ENCODE measurements around the gene PDIA5. TPM values are rescaled to one million over a fixed set of nuclear protein-coding genes. Genes with fewer than 3 reads are reported as not detected.
A peak's percentile ranks its signal among the peaks of the same experiment; 100 is the strongest.

PDIA5 gene
- total RNA-seq, 1 donor from 2014 or later, result 33.7 TPM

DNA sequence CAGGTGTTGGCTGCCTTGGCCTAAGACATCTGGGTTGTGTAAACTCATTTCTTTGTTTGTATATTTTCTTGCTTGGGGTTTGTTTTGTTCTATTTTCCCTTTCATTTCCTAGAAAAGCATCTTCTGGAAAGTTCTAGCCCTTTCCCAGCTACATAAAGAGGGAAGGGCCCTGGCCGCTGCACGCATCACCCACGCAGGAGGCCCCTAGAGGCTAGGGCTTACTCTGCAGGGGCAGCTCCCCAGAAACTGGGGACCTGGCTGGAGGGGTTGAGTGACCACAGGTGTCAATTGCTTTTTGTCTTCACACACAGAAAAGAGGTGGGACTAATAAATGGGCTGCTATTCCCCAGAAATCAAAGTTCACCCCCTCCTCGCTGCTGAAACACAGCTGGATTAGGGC lies 52.6 kb downstream of the PDIA5 start:
- DNase-seq (ENCODE audit: low read depth), result no peak

DNA sequence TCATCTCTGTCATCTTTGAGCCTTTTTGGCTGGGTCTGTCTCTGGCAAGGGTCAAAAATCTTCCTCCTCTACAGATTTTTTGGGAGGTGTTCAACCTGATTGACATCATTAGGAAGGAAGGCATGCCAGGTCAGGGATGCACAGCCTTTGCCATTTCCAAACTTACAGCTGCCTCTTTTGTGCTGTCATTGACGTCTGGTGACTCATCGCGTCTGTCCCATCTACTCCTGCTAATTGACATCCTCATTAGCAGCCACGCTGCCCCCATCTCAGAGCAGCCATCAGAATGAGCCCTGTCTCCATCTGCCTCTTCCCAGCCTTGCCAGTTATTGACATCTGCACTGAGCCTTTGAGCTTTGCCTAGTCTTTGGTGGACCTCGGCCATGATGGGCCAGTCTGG lies 53.0 kb downstream of the PDIA5 start:
- DNase-seq (ENCODE audit: low read depth), result no peak

DNA sequence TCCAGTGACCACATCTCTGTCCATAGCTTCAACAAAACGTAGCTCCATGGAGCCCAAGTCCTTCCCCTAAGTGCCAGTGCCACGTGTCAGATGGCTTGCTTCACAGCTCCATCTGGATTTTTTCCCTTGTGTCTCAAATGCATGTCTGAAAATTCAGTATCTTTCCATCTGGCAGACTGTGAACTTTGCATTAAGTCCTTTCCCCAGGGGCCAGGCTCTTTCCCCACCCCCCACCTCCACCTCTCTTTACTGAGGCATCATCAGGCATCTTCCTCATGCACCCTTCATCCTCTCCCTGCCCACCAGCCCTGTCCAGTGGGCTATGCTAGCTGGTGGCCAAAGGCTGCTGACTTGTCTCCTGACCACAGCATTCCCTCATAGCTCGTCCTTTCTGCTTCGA lies 53.7 kb downstream of the PDIA5 start:
- no peak for DNase-seq (ENCODE audit: low read depth)

DNA sequence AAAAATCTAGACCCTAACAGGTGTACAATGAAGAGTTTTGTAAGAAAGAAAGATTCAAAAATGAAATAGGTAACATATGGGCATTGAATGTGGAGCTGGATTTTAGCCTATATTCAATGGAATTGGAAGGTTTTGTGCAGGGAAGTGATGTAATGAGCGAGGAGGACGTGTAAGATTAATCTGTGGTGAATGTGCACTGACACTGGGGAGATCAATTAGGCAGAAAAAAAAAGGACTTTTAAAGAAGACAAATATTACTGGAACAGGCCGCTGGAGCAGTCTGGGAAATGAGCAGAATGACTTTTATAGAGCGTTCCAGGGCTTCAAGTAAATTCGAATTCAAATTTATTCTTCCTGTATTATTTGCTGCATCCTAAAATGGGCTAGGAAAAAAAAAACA lies 55.2 kb downstream of the PDIA5 start:
- no peak for DNase-seq (ENCODE audit: low read depth)

DNA sequence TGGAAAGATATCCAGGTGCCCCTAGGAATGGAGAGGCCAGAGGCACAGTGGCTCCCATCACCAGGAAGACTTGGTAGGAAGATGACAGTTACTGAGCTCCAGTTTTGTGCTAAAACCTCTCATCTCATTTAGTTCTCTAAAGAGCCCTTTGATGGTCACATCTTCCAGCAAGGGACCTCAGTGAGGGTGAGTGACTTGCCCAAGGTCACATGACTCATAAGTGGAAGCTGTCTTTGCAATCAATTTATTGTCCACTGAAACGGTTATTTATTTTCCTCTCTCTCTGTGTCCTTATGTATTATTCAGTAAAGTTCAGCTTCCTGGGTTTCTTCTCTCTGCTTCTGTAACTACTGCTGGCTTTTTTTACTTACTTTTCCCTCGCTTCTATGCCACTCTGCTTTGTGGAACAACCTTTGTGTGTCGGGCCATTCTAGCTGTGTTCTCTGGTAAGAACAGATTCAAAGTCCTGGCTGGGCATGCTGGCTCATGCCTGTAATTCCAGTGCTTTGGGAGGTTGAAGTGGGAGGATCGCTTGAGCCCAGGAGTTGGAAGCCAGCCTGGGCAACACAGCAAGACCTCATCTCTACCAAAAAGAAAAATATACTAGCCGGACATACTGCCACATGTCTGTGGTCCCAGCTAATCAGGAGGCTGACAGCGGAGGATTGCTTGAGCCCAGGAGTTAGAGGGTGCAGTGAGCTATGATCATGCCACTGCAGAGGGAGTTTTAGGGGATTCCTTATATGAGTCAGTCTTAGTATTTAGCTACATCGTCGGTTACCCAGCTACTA lies 55.9 kb downstream of the PDIA5 start:
- DNase-seq (ENCODE audit: low read depth), result peak; percentile 6

DNA sequence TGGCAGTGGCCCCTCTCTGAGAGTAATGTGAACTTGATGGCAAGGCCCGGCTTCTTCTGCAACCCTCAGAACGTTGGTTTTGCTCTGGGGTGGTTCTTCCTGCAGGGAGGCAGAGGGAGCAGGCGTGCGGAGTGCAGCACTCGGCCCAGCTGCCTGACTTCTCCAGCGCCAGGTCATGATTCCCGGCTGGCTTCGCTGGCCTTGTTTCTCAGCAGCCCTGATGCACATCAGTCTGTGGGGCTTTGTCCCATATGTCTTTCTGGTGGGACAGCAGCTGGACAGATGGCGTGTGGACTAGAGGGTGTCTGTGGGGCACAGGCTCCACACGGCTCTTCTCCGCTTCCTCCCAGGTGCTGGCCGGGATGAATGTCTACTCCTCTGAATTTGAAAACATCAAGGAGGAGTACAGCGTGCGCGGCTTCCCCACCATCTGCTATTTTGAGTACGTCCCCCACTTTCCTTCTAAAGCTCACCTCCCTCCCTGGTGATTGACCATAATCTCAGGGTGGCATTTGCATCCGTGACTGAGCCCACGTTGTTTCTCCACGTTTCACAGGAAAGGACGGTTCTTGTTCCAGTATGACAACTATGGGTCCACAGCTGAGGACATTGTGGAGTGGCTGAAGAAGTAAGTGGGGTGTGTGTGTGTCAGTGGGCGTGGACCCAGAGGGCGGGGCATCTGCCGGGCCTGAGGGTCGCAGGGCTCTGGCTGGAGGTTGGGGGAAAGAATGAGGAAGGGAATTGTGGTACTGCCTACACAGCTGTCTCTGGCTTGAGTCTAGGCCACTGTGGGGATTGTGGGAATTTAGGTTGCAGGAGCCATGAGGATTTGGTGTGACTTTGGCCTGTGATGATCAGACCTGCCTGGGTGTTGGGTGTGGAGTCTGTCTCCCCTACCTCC lies 57.1 kb downstream of the PDIA5 start:
- no peak for DNase-seq (ENCODE audit: low read depth)

DNA sequence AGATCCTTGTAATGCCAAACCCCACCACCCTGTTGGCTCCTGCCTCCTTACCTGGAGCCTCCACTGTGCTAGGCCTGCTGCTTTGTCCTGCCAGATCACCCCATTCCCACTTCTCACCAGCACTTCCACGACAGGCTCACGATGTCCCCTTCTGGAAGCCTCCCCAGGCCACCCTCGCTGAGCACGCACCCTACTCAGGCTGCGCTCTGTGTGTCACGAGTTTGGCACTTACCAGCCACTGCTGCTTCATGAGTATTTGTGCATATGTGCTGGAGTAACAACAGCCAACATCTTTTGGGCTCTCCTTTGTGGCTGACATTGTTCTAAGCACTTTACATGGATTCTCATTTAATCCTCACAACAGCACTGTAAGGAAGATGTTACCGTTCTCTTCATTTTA lies 58.1 kb downstream of the PDIA5 start:
- DNase-seq (ENCODE audit: low read depth), result no peak

DNA sequence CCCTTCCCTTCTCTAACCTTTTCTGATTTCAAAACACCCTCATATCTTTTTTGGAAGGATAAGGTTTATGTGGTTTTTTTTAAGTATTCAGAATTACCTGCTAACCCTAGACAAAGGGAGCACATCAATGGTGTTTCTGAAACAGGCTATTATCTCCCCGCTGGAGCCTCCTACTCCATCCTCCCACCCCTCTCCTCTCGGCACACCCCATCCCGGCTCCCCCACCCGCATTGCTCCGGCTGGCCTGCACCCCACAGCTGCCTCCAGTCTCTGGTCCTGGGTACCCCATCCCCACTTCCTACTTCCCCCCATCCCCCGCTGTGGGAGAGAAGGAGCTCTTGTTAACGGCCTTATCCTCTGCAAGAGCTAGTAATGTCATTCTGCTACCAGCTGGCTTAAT lies 59.2 kb downstream of the PDIA5 start:
- no peak for DNase-seq (ENCODE audit: low read depth)

DNA sequence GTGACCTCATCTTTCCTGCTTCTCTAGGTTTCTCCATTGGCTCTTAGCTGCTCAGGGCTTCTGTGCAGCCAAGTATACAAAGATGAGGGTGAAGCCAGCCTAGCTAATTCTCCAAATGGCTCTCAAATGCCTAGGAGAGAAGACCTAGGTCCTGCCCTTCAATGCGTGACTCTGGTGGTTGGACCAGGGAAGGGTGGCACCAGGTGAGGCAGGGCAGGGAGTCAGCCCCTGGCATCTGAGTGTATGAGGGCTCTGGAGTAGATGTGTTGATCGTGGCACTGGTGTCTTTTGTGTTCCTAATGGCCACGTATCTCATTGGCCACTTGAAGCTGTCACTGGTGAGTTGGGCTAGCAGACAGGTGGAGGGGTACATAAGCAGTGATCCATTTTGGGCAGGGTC lies 59.8 kb downstream of the PDIA5 start:
- DNase-seq (ENCODE audit: low read depth), result no peak

DNA sequence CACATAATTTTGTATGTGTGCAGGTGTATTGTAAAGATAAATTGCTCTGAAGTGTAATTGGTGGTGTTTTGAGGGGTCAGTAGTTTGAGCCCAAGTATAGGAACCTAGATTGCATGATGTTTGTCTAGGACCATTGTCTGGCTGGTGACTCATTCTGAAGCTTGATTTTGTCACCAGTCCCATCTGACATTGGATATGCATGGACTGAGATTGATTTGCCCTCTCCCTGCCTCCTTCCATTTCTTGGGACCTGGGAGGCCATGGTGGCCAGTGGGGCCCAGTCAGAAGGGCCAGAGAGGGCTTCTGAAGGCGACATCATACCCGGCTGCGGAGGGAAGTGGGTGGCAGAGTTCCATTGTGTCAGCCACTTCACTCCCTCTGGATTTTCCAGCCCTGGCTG lies 62.3 kb downstream of the PDIA5 start:
- peak; percentile 2 for DNase-seq (ENCODE audit: low read depth)

DNA sequence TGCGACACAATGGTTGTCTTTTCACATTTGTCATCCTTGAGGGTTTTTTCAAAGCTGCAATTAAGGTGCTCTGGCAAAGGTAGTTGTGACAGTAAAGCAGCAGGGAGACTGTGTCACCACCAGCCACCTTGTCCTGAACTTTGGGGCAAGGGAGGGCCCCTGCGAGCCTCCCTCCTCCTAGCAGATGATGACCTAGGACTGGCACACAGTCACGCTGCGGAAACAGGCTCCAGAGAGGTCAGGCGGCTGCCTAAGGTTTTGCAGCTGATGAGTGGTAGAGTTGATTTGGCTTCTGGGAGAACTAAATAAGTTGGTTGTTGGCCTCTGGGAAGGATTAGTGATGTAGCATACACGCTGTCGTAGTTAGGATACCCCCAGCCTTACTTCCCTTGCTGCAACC lies 62.7 kb downstream of the PDIA5 start:
- no peak for DNase-seq (ENCODE audit: low read depth)

DNA sequence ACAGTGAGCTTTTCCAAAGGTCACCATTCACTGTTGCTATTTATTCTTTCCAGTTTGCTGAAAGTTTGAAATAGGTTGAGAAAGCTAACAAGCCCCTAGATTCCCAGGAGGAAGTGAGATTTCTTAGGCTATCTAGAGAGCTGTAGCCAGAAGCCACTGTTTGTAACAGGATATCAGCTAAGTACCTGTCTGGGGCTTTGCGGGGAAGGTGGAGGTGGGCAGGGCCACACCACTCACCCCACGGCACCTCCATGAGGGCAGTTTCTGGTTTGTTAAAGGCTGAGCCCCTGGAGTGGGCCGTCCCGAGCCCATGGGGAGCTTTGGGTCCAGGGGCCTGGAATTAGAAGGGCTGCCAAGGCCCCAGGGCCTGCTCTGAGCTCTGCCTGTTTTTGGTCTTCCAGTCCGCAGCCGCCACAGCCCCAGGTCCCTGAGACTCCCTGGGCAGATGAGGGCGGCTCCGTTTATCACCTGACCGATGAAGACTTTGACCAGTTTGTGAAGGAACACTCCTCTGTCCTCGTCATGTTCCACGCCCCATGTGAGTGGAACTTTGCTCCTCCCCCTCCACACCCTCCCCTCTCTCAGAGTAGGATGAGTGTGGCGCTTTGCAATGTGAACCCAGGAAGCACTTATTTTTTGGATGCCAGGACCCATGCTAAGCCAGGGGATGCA lies 63.4 kb downstream of the PDIA5 start:
- no peak for DNase-seq (ENCODE audit: low read depth)

DNA sequence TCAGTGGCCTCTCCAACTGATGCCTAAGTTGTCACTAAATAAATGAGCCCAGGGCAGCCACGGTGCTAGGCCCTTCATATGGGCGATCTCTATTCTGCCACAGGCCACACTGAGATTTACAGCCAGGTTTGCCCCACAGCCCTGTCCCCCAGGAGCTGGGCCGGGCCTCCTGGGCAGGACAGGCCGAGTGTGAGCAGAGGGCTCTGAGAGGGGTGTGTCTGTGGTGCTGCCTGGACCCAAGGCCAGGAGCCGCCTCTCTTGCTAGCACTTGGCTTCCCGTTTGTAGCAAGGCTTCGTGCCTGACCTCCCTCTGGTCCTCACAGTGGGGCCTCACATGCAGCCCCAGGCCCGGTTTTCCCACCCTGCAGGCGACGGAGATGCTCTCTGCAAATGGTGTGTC lies 67.8 kb downstream of the PDIA5 start:
- no peak for DNase-seq (ENCODE audit: low read depth)

DNA sequence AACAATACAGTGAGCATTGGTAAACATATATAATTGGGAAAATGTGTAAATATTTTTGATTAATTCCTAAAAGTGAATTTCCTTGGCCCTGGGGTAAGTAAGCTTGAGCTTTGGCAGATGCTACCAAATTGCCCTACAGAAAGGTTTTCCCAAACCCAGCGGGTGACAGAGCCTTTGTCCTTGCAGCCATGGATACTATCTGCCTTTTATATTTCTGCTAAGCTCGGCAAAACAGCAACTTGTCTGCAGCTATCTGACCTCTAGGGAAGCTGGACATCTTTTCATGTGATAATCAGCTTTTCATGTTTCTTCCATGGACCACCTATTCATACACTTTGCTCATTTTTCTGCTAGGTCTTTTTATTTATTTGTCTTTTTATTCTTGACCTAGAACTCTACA lies 70.2 kb downstream of the PDIA5 start:
- no peak for DNase-seq (ENCODE audit: low read depth)

DNA sequence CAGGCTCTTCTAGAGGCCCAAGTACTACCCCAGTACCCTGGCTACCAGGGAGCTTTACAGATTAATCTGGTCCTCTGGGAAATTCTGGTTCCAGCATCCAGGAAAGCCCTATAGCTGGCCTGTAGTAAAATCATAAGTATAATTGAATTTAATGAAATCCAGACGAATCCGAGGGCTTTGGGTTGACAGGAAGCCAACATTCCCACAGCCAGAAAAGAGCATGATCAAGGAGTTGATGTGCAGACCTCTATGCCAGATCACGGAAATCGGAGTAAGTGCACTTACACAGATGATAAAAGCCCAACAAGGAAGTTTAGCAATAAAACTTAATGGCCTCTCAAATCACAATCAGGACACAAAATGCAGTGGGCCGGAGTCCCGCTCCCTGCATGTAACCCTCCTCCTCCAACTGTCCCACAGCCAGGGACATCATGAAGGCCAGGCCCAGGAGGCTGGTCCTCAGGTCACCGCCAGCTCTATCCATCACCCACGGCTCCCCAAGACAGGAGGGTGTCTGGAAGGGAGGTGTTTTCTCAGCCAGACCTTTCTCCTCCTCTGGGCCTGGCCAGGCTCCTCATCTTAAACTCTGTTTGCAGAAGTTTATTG lies 72.1 kb downstream of the PDIA5 start:
- no peak for DNase-seq (ENCODE audit: low read depth)

DNA sequence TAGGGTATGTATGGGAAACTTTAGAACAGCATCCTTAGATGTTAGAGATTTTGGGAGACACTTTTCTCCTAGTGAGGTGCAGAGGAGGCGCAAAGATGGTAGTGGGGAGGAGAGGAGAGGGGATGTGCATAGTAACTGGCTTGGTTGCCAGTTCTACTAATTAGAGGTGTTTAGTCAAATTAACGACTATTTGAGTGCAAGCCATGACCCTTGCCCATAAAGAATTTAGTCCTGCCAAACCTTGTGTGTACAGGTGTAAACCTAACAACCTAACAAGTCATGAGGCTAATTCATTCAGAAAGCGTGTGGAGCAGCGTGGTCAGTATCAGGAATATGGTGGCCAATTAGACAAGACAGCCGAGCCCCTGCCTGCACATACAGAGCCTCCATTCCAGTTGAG lies 72.7 kb downstream of the PDIA5 start:
- no peak for DNase-seq (ENCODE audit: low read depth)

DNA sequence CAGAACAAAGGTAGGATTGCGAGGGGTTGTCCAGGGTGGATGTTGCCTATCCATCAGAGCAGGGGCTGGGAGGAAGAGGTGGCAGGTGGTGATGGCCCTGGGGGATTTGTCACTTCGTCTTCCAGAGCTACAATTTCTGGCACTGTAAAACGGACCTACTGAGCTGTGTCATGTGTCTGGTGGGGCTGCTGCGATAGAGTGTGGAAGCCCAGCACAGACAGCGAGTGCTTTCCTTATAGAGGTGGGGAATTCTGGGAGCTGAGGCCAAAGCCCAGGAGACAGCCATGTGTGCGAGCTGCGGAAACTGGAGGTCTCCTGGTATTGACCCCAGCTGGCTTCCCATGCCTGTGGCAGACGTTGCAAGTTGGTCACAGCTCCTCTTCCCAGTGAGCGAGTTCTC lies 73.7 kb downstream of the PDIA5 start:
- no peak for DNase-seq (ENCODE audit: low read depth)

DNA sequence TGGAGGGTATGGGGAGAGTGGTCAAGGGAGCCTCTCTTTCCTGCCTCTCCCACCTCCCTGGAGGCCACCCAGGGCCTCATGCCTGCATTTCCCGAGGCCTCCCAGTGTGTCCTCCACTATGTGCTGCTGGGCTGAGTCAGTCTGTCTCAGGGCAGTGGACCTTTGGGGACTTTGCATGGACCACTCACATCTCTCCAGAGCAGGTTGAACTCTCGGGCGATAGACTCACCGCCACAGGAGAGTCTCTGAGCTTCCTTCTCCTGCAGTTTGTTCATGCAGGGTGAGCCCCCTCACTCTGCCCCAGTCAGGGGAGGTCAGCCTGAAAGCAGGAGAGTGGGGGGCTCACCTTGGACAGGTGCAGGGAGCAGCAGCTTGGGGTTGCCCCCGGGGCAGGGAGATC lies 74.5 kb downstream of the PDIA5 start:
- no peak for DNase-seq (ENCODE audit: low read depth)

DNA sequence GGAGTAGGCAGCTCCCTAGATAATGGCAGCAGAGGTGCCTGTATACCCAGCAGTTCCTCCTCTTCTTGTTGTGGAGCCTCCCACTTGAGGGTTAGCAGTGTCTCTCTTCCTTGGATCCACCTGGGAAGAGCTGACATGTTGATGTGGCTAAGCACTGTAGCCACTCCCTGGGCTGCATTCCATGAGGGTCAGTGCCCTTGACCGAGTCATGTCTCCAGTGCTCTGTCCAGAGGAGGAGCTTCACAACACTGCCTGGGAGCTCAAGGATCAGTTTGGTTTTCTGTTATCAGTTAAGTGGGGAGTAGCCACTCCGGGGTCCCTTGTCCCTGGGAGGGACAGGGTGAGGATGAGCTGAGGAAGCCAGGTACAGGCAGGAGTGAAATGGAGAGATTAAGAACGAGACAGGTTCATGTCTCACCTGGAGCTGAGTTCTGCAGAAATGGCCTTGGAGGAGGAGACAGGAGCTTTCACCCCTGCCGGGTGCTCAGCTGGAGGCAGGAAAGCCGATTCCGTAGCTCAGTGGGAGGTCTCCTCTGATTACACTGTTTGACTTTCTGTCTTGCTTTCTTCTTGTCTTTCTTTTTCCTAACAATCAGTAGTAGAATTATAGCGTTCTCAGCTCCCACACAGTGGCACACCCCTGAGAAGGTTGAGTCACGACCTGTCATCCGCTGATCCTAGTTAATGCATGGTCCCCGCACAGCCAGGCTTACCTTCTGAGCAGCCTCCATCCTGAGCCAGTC lies 77.0 kb downstream of the PDIA5 start:
- DNase-seq (ENCODE audit: low read depth), result peak; percentile 47

DNA sequence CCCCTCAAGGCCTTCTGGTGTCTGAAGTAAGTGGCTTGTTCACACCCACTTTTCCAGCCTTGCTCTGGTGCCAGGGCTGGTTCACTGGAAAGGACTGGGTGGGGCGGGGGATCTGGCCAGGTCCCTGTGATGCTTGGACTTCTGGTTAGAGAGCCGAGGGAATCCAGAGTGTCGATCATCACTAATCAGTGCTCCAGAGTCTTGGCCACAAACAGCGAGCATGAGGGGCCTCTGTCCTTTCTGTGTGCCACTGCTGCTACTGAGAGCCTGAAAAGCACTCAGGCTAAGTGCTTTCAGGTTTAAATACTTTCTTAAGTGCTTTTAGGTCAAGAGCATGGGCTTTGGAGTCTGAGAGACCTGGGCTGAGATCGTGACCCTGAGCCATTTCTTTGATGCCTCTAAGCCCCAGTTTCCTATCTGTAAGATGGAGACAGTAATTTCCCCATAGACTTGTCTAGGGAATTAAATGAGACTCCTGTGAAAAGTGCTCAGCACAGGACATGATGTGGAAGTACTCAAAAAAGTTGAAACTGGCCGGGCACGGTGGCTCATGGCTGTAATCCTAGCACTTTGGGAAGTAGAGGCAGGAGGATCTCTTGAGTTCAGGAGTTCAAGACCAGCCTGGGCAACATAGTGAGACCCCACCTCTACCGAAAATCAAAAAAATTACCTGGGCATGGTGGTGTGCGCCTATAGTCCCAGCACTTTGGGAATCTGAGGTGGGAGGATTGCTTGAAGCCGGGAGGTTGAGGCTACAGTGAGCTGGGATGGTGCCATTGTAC lies 81.1 kb downstream of the PDIA5 start:
- DNase-seq (ENCODE audit: low read depth), result no peak

DNA sequence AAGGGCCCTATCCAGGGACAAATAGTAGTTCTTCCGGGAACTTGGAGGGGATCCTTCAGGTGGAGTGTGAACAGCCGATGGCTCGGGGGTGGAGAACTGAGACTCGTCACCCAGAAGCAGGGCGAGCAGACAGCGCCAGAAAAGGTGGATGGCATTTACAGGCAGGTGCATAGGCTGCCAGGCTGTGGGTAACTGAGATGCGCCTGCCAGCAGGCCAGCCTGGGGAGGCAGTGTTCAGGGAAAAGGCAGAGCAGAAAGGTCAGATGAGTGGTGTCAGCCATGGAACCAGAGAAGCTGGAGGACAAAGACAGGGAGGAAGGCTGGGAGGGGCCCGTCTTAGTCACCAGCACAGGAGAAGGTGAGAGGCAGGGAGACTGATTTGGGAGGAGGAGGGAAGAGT lies 81.9 kb downstream of the PDIA5 start:
- DNase-seq (ENCODE audit: low read depth), result no peak
